ENCODE data around the gene MAGI1. TPM values are rescaled to one million over a fixed set of nuclear protein-coding genes. Genes with fewer than 3 reads are reported as not detected.

MAGI1 gene
- total and polyA plus RNA-seq, 2 donors (not counting 1 experiment from before 2014, with no cell fraction given), result 0.10 to 0.22 TPM

DNA sequence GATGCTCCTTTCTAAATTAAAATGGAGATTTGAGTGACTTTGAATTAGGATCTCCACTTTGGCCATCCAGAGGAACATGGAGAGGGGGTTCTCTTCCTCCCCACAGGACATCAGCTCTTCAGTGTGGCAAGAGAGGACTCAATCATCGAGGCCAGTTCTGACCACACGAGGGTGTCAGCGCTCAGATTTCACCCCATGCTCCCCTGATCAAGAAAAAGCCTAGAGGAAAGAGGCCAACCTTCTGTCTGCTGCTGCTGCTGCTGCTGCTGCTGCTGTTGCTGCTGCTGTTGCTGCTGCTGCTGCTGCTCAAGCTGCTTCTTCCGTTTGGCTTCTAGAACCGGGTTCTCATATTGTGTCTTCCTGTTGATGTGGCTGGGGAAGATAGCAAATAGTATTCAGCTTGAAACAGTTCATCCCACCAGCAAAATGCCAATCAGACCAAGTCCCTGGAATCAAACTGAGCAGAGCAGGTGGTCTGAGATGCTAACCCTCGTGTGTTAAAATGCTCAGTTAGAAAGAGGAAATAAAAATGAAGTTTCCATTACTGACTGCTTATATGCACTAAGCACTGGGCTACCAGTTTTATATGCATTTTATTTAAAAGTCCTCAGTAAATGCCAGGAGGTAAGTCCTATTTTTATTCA lies 599.0 kb downstream of the MAGI1 start:
- intact Hi-C loops (cut with micrococcal nuclease), result no loop called here
- H4K20me1 ChIP-seq (ENCODE audit: control insufficient read depth, insufficient read depth, low read length, poor library complexity, severe bottlenecking), result no peaks in the 10 kb centered on the region
- no peak for ATAC-seq (ENCODE audit: low read depth)
- H3K9ac ChIP-seq (ENCODE audit: low read length), result no peak overlapping the region
- ChIA-PET CTCF (no interaction called here), POLR2A (no interaction called here)
- H3K9me3 Mint-ChIP-seq (ENCODE audit: insufficient read depth), result no peaks in the 10 kb centered on the region
- TF ChIP-seq, protein P1, sequence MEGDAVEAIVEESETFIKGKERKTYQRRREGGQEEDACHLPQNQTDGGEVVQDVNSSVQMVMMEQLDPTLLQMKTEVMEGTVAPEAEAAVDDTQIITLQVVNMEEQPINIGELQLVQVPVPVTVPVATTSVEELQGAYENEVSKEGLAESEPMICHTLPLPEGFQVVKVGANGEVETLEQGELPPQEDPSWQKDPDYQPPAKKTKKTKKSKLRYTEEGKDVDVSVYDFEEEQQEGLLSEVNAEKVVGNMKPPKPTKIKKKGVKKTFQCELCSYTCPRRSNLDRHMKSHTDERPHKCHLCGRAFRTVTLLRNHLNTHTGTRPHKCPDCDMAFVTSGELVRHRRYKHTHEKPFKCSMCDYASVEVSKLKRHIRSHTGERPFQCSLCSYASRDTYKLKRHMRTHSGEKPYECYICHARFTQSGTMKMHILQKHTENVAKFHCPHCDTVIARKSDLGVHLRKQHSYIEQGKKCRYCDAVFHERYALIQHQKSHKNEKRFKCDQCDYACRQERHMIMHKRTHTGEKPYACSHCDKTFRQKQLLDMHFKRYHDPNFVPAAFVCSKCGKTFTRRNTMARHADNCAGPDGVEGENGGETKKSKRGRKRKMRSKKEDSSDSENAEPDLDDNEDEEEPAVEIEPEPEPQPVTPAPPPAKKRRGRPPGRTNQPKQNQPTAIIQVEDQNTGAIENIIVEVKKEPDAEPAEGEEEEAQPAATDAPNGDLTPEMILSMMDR (IDR thresholded peaks at IDR 0.05), result no peak
- TF ChIP-seq EZH2 (IDR thresholded peaks at IDR 0.05; ENCODE audit: borderline replicate concordance, insufficient read depth, low read depth, low read length, poor library complexity, severe bottlenecking), result no peak
- H3K9me3 ChIP-seq (ENCODE audit: control extremely low read depth in 1 of 3, control insufficient read depth in 2 of 3, insufficient read depth in 1 of 3, low read length in 2 of 3), result no peaks in the 10 kb centered on the region
- no peaks in the 10 kb centered on the region for H3K4me1 ChIP-seq (ENCODE audit: control insufficient read depth in 2 of 2, insufficient read depth in 2 of 2, low read length in 2 of 2)
- H3K4me3 Mint-ChIP-seq, result no peak overlapping the region
- no peak overlapping the region for H3K27ac ChIP-seq (ENCODE audit: low read length in 2 of 2)
- H3K4me3 ChIP-seq (ENCODE audit: control extremely low read depth in 1 of 5, extremely low read depth in 1 of 5, insufficient read depth in 1 of 5, low read depth in 2 of 5, low read length in 4 of 5), result no peak overlapping the region
- H3K4me2 ChIP-seq (replicated peaks; ENCODE audit: low read depth, low read length, poor library complexity, severe bottlenecking), result no peak overlapping the region
- H3K27me3 ChIP-seq (replicated peaks in 1 of 4; ENCODE audit: control extremely low read depth in 1 of 4, control insufficient read depth in 3 of 4, insufficient read depth in 4 of 4, low read length in 3 of 4), result no peaks in the 10 kb centered on the region
- no peaks in the 10 kb centered on the region for H3K79me2 ChIP-seq (ENCODE audit: control insufficient read depth, insufficient read depth, low read length)
- H3K4me1 Mint-ChIP-seq, result no peaks in the 10 kb centered on the region
- H2AFZ ChIP-seq (ENCODE audit: insufficient read depth, low read depth, low read length, poor library complexity, severe bottlenecking), result no peak overlapping the region
- H3K27me3 Mint-ChIP-seq, result no peaks in the 10 kb centered on the region
- 23% methylated on average over 3 of the region's 6 CpGs for WGBS (ENCODE audit: insufficient coverage)
- no peak overlapping the region for H3K27ac Mint-ChIP-seq
- H3K36me3 ChIP-seq (replicated peaks in 1 of 2; ENCODE audit: control extremely low read depth in 1 of 2, control insufficient read depth in 1 of 2, extremely low read depth in 1 of 2, insufficient read depth in 2 of 2, low read length in 1 of 2), result no peaks in the 10 kb centered on the region
- no peak for DNase-seq

GRCh38 chr3:65438612-65439011 lies 600.1 kb downstream of the MAGI1 start:
- Mint-ChIP-seq H3K4me1 (no peaks in the 10 kb centered on the region), H3K27ac (no peak overlapping the region), H3K9me3 (ENCODE audit: insufficient read depth) (no peaks in the 10 kb centered on the region), H3K27me3 (no peaks in the 10 kb centered on the region), H3K4me3 (no peak overlapping the region)
- ChIA-PET CTCF (no interaction called here), POLR2A (no interaction called here)
- Histone ChIP-seq H3K36me3 (replicated peaks in 1 of 2; ENCODE audit: control extremely low read depth in 1 of 2, control insufficient read depth in 1 of 2, extremely low read depth in 1 of 2, insufficient read depth in 2 of 2, low read length in 1 of 2) (no peaks in the 10 kb centered on the region), H3K9me3 (ENCODE audit: control extremely low read depth in 1 of 3, control insufficient read depth in 2 of 3, insufficient read depth in 1 of 3, low read length in 2 of 3) (no peaks in the 10 kb centered on the region), H3K27me3 (replicated peaks in 1 of 4; ENCODE audit: control extremely low read depth in 1 of 4, control insufficient read depth in 3 of 4, insufficient read depth in 4 of 4, low read length in 3 of 4) (no peaks in the 10 kb centered on the region), H3K9ac (ENCODE audit: low read length) (no peak overlapping the region), H3K4me1 (ENCODE audit: control insufficient read depth in 2 of 2, insufficient read depth in 2 of 2, low read length in 2 of 2) (no peaks in the 10 kb centered on the region), H3K79me2 (ENCODE audit: control insufficient read depth, insufficient read depth, low read length) (no peaks in the 10 kb centered on the region), H2AFZ (ENCODE audit: insufficient read depth, low read depth, low read length, poor library complexity, severe bottlenecking) (no peak overlapping the region), H3K4me3 (ENCODE audit: control extremely low read depth in 1 of 5, extremely low read depth in 1 of 5, insufficient read depth in 1 of 5, low read depth in 2 of 5, low read length in 4 of 5) (no peak overlapping the region), H3K4me2 (replicated peaks; ENCODE audit: low read depth, low read length, poor library complexity, severe bottlenecking) (no peak overlapping the region), H3K27ac (ENCODE audit: low read length in 2 of 2) (no peak overlapping the region), H4K20me1 (ENCODE audit: control insufficient read depth, insufficient read depth, low read length, poor library complexity, severe bottlenecking) (no peaks in the 10 kb centered on the region)
- intact Hi-C loops (cut with micrococcal nuclease), result no loop called here
- DNase-seq (no peak), ATAC-seq (ENCODE audit: low read depth) (no peak)
- TF ChIP-seq, protein P1 (IDR thresholded peaks at IDR 0.05), result no peak
- TF ChIP-seq EZH2 (IDR thresholded peaks at IDR 0.05; ENCODE audit: borderline replicate concordance, insufficient read depth, low read depth, low read length, poor library complexity, severe bottlenecking), result no peak
- no CpG with 5 or more reads among the region's 1 CpG for WGBS (ENCODE audit: insufficient coverage)
